Hepatocyte (in vitro differentiated cells): ENCODE data around the gene RNF17.

Experiments used
- CTCF ChIP-seq: fragments of 200-600 bp; sonication (generic); IDR thresholded peaks from 2 replicates; pipeline ENCODE4 v1.5.1; 2016; ENCODE audit warnings: antibody characterized with exemption, mild to moderate bottlenecking; ENCODE audit not compliant: poor library complexity
- EZH2 ChIP-seq: fragments of 200-600 bp; sonication (generic); IDR thresholded peaks from 2 replicates; pipeline ENCODE4 v1.6.1; 2016; ENCODE audit warnings: antibody characterized with exemption, mild to moderate bottlenecking, borderline replicate concordance

DNA sequence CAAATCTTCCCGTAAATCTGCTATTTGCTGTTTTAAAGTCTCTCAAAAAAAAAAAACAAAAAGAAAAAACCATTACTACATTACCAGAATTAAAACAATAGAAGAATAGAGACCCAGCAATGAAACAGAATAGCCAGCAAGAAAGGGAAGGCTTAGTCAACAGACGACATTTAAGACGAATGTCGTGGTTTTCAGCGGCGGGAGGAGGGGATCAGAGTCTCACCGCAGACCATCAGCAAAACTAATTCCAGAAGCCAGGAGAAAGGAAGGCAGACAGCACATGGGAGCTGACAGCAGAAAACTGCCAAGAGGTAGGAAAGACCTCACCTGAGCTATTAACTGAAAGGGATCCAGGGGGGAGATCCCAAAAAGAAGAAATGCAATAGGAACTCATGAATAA, 128.9 kb downstream of the RNF17 start:
- TF ChIP-seq CTCF (no peak), EZH2 (no peak)
